Muscle layer of colon (tissue), 2 donors: ENCODE data around the gene NOTUM.

Source experiments
- H3K27ac ChIP-seq: one replicate; pipeline ENCODE4 v1.7.0; 2013; ENCODE audit warnings: low read depth, mild to moderate bottlenecking, low read length, moderate library complexity
- H3K27me3 ChIP-seq, 2 donors: one replicate each; pipeline ENCODE4 v1.7.0; 2013; ENCODE audit warnings: low read length in 2 of 2, mild to moderate bottlenecking in 2 of 2; ENCODE audit not compliant: insufficient read depth in 2 of 2, control insufficient read depth in 1 of 2
- H3K36me3 ChIP-seq: one replicate; pipeline ENCODE4 v1.7.0; 2013; ENCODE audit warnings: mild to moderate bottlenecking, low read length; ENCODE audit not compliant: insufficient read depth
- H3K4me1 ChIP-seq: one replicate; pipeline ENCODE4 v1.7.0; 2013; ENCODE audit warnings: mild to moderate bottlenecking, low read length; ENCODE audit not compliant: insufficient read depth
- H3K4me3 ChIP-seq, 2 donors: one replicate each; pipeline ENCODE4 v1.7.0; 2013; ENCODE audit warnings: low read length in 2 of 2, low read depth in 1 of 2, mild to moderate bottlenecking in 1 of 2, moderate library complexity in 1 of 2
- H3K9ac ChIP-seq: one replicate; pipeline ENCODE4 v1.7.0; 2013; ENCODE audit warnings: low read length
- H3K9me3 ChIP-seq: one replicate; pipeline ENCODE4 v1.7.0; 2013; ENCODE audit warnings: mild to moderate bottlenecking, low read length
- donor health status: abdominal sarcoma.
- donor health status: Adenocarcinoma of cecum.

NOTUM gene

GRCh38 chr17:81967244-81967532 lies 6.2 kb upstream of the NOTUM start:
- peaks cover under 1 to 21% of the 10 kb centered on the region in 2 donors for H3K27me3 ChIP-seq
- no peak overlapping the region for H3K9ac ChIP-seq

GRCh38 chr17:81966343-81967243 lies 5.6 kb upstream of the NOTUM start:
- H3K4me1 ChIP-seq: peaks cover 16% of the 10 kb centered on the region
- no peak overlapping the region for H3K27ac ChIP-seq
- peaks cover 5 to 27% of the 10 kb centered on the region in 2 donors for H3K27me3 ChIP-seq
- H3K36me3 ChIP-seq: no peaks in the 10 kb centered on the region
- H3K9ac ChIP-seq: no peak overlapping the region
- no peaks in the 10 kb centered on the region for H3K9me3 ChIP-seq
- H3K4me3 ChIP-seq: no peak overlapping the region

More at GRCh38 chr17:81967244-81967532, 6.2 kb upstream of the NOTUM start:
- Histone ChIP-seq H3K4me3 (no peak overlapping the region), H3K36me3 (no peaks in the 10 kb centered on the region), H3K4me1 (peaks cover 16% of the 10 kb centered on the region), H3K9me3 (no peaks in the 10 kb centered on the region), H3K27ac (no peak overlapping the region)

DNA sequence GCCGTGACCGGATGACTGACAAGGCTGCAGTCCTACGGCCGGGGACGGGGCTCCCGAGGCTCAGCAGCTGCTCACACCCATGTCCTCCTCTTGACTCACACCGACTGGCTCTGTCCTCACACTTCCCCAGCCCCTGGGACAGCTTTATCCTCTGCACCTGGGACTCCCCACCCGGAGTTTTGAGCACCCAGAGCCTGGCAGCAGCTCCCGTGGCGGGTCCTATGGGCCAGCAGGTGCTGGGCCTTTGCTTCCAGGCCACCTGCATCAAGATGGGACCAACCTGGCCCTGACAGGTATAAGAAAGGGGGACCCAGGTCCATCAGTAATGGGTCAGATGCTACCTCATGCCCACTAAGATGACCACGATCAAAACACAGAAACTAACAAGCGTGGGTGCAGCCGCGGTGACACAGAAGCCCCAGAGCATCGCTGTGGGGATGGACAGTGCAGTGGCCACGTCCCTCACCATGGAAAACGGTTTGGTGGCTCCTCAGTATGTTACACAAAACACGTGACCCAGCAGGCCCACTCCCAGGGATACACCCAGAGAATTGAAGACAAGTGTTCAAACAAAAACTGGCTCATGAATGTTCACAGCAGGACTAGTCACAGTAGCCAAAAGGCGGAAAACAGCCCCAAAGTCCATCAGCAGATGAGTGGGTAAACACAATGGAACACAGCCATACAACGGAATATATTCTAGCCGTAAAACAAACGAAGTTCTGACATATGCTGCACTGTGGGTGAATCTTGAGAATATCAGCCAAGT lies 3.3 kb upstream of the NOTUM start:
- no peaks in the 10 kb centered on the region for H3K9me3 ChIP-seq
- H3K9ac ChIP-seq: no peak overlapping the region
- H3K36me3 ChIP-seq: no peaks in the 10 kb centered on the region
- H3K27me3 ChIP-seq: peaks cover 5 to 35% of the 10 kb centered on the region in 2 donors
- H3K4me3 ChIP-seq: no peak overlapping the region
- peaks cover 16% of the 10 kb centered on the region for H3K4me1 ChIP-seq
- H3K27ac ChIP-seq: no peak overlapping the region

DNA sequence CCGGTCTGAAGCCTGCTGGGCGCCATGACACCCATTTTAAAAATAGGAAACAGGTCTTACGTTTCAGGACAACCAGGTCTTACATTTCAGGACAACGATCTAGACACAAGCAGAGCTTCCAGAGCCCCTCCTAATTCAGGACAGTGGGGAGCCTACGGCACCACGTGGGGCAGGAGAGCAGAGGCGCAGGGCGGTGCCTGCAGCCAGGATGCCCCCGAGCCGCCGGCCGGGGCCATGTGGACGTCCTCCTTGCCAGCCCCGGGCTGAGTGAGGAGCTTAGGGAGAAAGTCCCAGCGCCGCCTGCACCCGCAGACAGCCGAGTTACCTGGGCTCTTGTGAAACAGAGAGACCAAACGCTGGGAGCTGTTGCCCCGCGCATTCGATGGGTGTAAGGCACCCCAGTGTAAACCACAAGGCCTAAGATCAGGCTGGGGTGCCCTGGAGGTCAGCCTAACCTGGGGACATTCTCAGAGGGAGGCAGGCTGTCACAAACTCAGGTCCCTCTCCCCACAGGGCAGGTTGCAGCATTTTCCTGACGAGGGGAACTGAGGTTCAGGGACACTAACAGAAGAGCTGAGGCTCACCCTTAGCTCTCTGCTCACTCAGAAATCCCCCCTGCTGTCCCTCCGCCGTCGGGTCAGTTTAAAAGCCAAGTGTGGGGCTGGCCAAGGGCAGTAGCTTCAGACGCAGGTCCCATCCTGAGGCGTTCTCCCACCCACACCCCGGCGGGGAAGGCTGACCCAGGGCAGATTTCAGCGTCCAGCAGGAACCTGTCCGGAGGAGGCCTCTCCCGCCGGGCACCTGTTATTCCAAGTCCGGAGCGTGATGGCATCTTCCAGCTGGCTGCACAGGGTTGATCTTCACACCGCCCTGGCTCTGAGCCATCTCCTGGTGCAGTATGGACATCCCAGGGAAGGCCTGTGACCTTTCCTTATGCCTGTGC lies 1.8 kb upstream of the NOTUM start:
- Histone ChIP-seq H3K27ac (no peak overlapping the region), H3K4me1 (peaks cover 7% of the 10 kb centered on the region), H3K27me3 (peaks cover 17 to 47% of the 10 kb centered on the region in 2 donors), H3K9ac (no peak overlapping the region), H3K4me3 (no peak overlapping the region), H3K9me3 (no peaks in the 10 kb centered on the region), H3K36me3 (no peaks in the 10 kb centered on the region)

GRCh38 chr17:81961521-81962498 lies 823 bp upstream of the NOTUM start:
- Histone ChIP-seq H3K9me3 (no peaks in the 10 kb centered on the region), H3K27ac (no peak overlapping the region), H3K9ac (no peak overlapping the region), H3K36me3 (no peaks in the 10 kb centered on the region), H3K27me3 (peaks cover 17 to 57% of the 10 kb centered on the region in 2 donors), H3K4me1 (no peaks in the 10 kb centered on the region), H3K4me3 (no peak overlapping the region)

GRCh38 chr17:81960130-81960958 lies 643 bp downstream of the NOTUM start:
- no peaks in the 10 kb centered on the region for H3K9me3 ChIP-seq
- peaks cover 17 to 64% of the 10 kb centered on the region in 2 donors for H3K27me3 ChIP-seq
- peak overlapping the region in 1 of 2 donors; percentile 50 for H3K4me3 ChIP-seq
- no peaks in the 10 kb centered on the region for H3K36me3 ChIP-seq
- H3K27ac ChIP-seq: no peak overlapping the region
- no peaks in the 10 kb centered on the region for H3K4me1 ChIP-seq
- H3K9ac ChIP-seq: no peak overlapping the region

DNA sequence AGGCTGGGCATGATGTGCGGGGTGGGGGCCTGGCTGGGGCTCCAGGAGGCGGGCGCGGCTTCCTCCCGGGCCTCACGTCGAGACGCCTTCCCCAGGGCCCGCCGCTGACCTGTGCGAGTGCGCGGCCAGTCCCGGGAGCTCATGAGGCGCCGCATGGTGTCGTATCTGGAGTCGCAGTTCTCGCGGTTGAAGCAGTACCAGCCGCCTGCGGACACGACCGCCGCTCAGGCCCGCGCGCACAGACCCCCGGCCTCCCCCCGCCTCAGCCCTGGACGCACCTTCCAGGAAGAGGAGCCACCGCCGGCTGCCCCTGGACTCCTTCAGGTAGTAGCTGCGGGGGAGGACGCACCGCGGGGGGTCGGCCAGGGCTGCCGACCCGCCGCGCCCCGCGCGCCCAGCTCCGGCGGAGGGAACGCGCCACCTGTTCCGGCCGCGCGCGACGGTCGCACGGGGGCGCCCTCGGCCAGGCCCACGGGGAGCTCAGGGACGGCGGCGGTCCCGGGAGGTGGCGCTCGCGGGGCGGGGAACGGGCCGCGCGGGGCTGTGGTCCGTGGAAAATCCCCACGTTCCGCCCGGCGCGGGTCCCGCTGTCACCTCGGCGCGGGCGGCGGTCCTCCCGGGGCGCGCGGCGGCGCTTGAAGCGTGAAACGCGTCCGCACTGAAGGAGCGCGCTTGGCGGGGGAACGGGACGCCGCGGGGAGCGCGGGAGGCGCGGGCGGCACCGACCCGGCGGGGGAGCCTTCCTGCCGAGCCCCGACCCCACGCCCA lies 1.4 kb downstream of the NOTUM start:
- Histone ChIP-seq H3K9me3 (no peaks in the 10 kb centered on the region), H3K36me3 (no peaks in the 10 kb centered on the region), H3K4me3 (peak overlapping the region in 1 of 2 donors; percentile 50), H3K4me1 (no peaks in the 10 kb centered on the region), H3K27me3 (peaks cover 17 to 64% of the 10 kb centered on the region in 2 donors), H3K27ac (no peak overlapping the region), H3K9ac (no peak overlapping the region)

GRCh38 chr17:81958633-81959342 lies 2.2 kb downstream of the NOTUM start:
- Histone ChIP-seq H3K27me3 (peaks cover 17 to 69% of the 10 kb centered on the region in 2 donors), H3K4me3 (no peak overlapping the region)

More at GRCh38 chr17:81958633-81959342, 2.2 kb downstream of the NOTUM start:
- no peak overlapping the region for H3K9ac ChIP-seq
- no peaks in the 10 kb centered on the region for H3K9me3 ChIP-seq
- H3K36me3 ChIP-seq: no peaks in the 10 kb centered on the region
- no peak overlapping the region for H3K27ac ChIP-seq
- H3K4me1 ChIP-seq: no peaks in the 10 kb centered on the region
